CMK (cell line): ENCODE data around the gene NRAP.

Experiments
- DNase-seq: peaks from one replicate; pipeline ENCODE4 v3.0.0-alpha.2; 2010; ENCODE audit warnings: low read depth

The NRAP gene

GRCh38 chr10:113609704-113610108, 54.1 kb downstream of the NRAP start:
- DNase-seq = no peak

- DNase-seq = no peak
Observed at GRCh38 chr10:113605268-113605978, 58.4 kb downstream of the NRAP start.

GRCh38 chr10:113604572-113604971, 59.3 kb downstream of the NRAP start:
- no peak for DNase-seq

- DNase-seq = no peak
Observed at GRCh38 chr10:113603057-113603777, 60.6 kb downstream of the NRAP start.

GRCh38 chr10:113600569-113600968, 63.3 kb downstream of the NRAP start:
- no peak for DNase-seq

- DNase-seq = no peak
Observed at GRCh38 chr10:113594652-113595051, 69.2 kb downstream of the NRAP start.

- DNase-seq = no peak
Observed at GRCh38 chr10:113592380-113592779, 71.5 kb downstream of the NRAP start.

GRCh38 chr10:113590581-113590980, 73.3 kb downstream of the NRAP start:
- no peak for DNase-seq

GRCh38 chr10:113589201-113589770, 74.6 kb downstream of the NRAP start:
- DNase-seq = no peak

GRCh38 chr10:113585949-113586348, 77.9 kb downstream of the NRAP start:
- no peak for DNase-seq

- no peak for DNase-seq
Observed at GRCh38 chr10:113583571-113583970, 80.3 kb downstream of the NRAP start.

- no peak for DNase-seq
Observed at GRCh38 chr10:113581092-113581491, 82.7 kb downstream of the NRAP start.

- no peak for DNase-seq
Observed at GRCh38 chr10:113578773-113579172, 85.1 kb downstream of the NRAP start.

GRCh38 chr10:113576852-113577251, 87.0 kb downstream of the NRAP start:
- DNase-seq = no peak

- DNase-seq = no peak
Observed at GRCh38 chr10:113573368-113573767, 90.5 kb downstream of the NRAP start.

- DNase-seq = no peak
Observed at GRCh38 chr10:113572520-113573290, 91.1 kb downstream of the NRAP start.

GRCh38 chr10:113569576-113569975, 94.3 kb downstream of the NRAP start:
- DNase-seq = no peak

- no peak for DNase-seq
Observed at GRCh38 chr10:113566888-113567287, 97.0 kb downstream of the NRAP start.

- DNase-seq = no peak
Observed at GRCh38 chr10:113565364-113565763, 98.5 kb downstream of the NRAP start.

GRCh38 chr10:113563306-113564088, 100.3 kb downstream of the NRAP start:
- peak; percentile 38 for DNase-seq

GRCh38 chr10:113562704-113563103, 101.1 kb downstream of the NRAP start:
- DNase-seq = no peak

- DNase-seq = no peak
Observed at GRCh38 chr10:113562069-113562468, 101.8 kb downstream of the NRAP start.
